Measurements from ENCODE around the gene RNU1-4. TPM values are rescaled to one million over a fixed set of nuclear protein-coding genes. Genes with fewer than 3 reads are reported as not detected.
"Not testable (repeated sequence)": the region's sequence is repeated elsewhere in the genome, so short reads cannot be mapped to it uniquely, and the experiment has no call there.

The RNU1-4 gene
- total and polyA plus RNA-seq, 4 experiments from 2014 or later: 3,010 to 3,866 TPM; not detected in 2

GRCh38 chr1:16766689-16767256 is 26.5 kb downstream of the RNU1-4 start:
- H3K9me3 Mint-ChIP-seq; CTCF ChIA-PET (ENCODE audit: partially characterized antibody); H3K27me3 ChIP-seq (ENCODE audit: insufficient read depth, low read length); H3K9me3 ChIP-seq (ENCODE audit: control insufficient read depth in 1 of 2, low read length in 2 of 2); H3K4me1 ChIP-seq (ENCODE audit: insufficient read depth, low read length); DNase-seq; intact Hi-C loops (cut with micrococcal nuclease); H3K4me3 ChIP-seq (ENCODE audit: low read length in 2 of 2); H3K27ac ChIP-seq (ENCODE audit: low read depth, low read length); POLR2A ChIA-PET (ENCODE audit: partially characterized antibody); H3K36me3 ChIP-seq (ENCODE audit: insufficient read depth, low read length); H3K4me1 Mint-ChIP-seq; H3K27ac Mint-ChIP-seq; H3K36me3 Mint-ChIP-seq; H3K4me3 Mint-ChIP-seq: not testable (repeated sequence)
- H3K27me3 Mint-ChIP-seq: peaks cover 9 to 20% of the 10 kb centered on the region in 2 donors

DNA sequence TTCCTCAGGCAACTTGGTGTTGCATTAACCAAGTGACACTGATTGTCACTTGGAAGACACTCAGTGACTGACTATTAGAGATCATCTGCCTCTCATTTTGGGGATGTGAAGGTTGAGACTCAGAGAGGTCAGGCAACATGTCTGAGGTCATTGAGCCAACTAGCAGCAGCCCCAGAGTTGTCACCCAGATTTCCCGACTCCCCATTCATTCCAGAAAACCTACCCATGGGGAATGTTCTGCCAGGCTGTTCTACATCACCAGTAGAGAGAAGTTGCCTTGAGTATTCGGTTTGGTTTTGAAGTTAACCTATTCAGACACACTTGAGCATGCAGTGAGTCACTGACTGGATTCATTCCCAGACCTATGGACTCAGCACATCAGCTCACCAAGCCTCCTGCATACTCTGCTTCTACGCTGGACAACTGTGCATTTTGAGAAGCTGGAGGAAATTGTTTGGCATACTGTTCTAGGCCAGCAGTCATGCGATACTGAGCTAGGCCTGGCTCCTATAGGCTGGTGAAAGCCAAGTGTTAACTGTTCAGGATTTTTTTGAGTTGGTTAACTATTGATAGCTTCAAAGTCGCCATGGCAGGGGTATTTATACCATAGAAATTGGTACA is 29.9 kb downstream of the RNU1-4 start:
- H3K27me3 Mint-ChIP-seq: peaks cover 15 to 16% of the 10 kb centered on the region in 2 donors
- H3K27me3 ChIP-seq (ENCODE audit: insufficient read depth, low read length); H3K36me3 ChIP-seq (ENCODE audit: insufficient read depth, low read length); H3K9me3 Mint-ChIP-seq; H3K4me3 Mint-ChIP-seq; H3K4me3 ChIP-seq (ENCODE audit: low read length in 2 of 2); H3K9me3 ChIP-seq (ENCODE audit: control insufficient read depth in 1 of 2, low read length in 2 of 2); intact Hi-C loops (cut with micrococcal nuclease); H3K27ac Mint-ChIP-seq; H3K4me1 ChIP-seq (ENCODE audit: insufficient read depth, low read length); POLR2A ChIA-PET (ENCODE audit: partially characterized antibody); H3K27ac ChIP-seq (ENCODE audit: low read depth, low read length); H3K4me1 Mint-ChIP-seq; CTCF ChIA-PET (ENCODE audit: partially characterized antibody); DNase-seq; H3K36me3 Mint-ChIP-seq: not testable (repeated sequence)

DNA sequence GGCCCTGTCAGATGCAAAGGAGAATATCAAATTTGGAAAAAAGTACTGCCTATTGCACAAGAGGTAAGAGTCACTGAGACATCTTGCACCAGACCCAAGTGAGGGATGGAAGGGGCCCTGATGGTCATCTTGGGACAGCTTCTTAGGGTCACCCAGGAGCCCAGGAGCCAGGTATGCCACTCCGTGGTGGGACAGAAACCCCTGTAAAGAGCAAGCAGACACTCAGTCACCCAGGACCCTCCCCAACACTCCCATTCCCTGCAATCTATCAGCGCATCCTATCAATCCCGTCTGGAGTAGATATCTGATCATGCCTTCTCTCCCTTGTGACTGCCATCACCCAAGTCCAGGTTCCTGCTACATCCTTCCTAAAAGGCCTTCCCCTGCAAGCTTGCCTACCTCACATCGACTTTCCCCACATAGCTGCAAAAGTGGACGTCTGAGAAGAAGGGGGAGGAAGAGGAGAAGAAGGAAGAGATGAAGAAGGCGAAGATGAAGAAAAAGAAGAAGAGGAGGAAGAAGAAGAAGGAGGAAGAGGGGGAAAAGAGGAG is 30.7 kb downstream of the RNU1-4 start:
- CTCF ChIA-PET (ENCODE audit: partially characterized antibody); H3K4me3 Mint-ChIP-seq; H3K27ac ChIP-seq (ENCODE audit: low read depth, low read length); H3K27me3 ChIP-seq (ENCODE audit: insufficient read depth, low read length); H3K4me3 ChIP-seq (ENCODE audit: low read length in 2 of 2); H3K9me3 ChIP-seq (ENCODE audit: control insufficient read depth in 1 of 2, low read length in 2 of 2); intact Hi-C loops (cut with micrococcal nuclease); H3K4me1 Mint-ChIP-seq; POLR2A ChIA-PET (ENCODE audit: partially characterized antibody); H3K4me1 ChIP-seq (ENCODE audit: insufficient read depth, low read length); H3K27ac Mint-ChIP-seq; H3K36me3 Mint-ChIP-seq; H3K9me3 Mint-ChIP-seq; H3K36me3 ChIP-seq (ENCODE audit: insufficient read depth, low read length): not testable (repeated sequence)
- peak in 1 of 5 donors; percentile 25 for DNase-seq
- peaks cover 13 to 14% of the 10 kb centered on the region in 2 donors for H3K27me3 Mint-ChIP-seq

DNA sequence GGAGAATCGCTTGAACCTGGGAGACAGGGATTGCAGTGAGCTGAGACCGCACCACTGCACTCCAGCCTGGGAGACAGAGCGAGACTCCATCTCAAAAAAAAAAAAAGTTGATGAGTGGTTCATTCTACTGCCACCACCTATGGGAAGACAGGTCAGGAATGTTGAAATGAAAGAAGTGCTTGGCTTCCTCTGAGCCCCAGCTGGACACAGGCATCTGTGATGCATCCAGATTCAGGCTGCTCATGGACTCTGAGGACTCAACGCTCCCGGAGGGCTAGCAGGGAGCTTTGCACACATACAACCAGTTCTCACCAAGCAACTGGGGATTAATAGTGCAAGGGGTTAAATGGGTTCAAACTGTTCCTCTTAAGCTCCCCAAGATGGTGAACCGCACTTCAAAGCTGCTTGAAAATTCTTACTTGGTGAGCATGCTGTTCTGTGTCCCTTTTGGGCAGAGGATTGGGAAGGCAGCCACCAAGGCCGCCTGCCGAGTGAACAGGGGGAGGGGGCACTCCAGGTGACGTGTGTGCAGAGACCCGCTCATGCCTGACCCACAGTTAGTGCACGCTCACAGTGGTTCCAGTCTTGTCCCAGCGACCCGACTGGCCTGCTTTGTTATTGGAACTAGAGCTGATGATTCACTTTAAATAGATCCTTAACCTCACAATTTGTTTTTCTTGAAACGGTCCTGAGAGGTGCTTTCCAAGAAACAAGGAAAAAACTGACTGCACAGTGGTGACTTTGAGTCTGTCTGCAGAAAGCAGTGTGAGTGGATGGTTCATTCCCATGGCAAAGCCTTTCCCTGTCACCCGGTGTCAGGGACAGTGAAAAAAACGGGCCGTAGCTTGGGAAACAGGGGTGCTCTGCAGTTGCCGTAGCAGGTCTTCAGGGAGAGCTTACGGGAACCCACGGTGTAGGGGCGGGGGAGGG is 32.2 kb downstream of the RNU1-4 start:
- H3K27ac Mint-ChIP-seq; H3K4me3 ChIP-seq (ENCODE audit: low read length in 2 of 2); H3K4me1 ChIP-seq (ENCODE audit: insufficient read depth, low read length); H3K36me3 Mint-ChIP-seq; H3K4me1 Mint-ChIP-seq; H3K27ac ChIP-seq (ENCODE audit: low read depth, low read length); H3K4me3 Mint-ChIP-seq; POLR2A ChIA-PET (ENCODE audit: partially characterized antibody); H3K9me3 ChIP-seq (ENCODE audit: control insufficient read depth in 1 of 2, low read length in 2 of 2); intact Hi-C loops (cut with micrococcal nuclease); H3K9me3 Mint-ChIP-seq; H3K36me3 ChIP-seq (ENCODE audit: insufficient read depth, low read length); H3K27me3 ChIP-seq (ENCODE audit: insufficient read depth, low read length); CTCF ChIA-PET (ENCODE audit: partially characterized antibody): not testable (repeated sequence)
- peaks cover 11 to 13% of the 10 kb centered on the region in 2 donors for H3K27me3 Mint-ChIP-seq
- peak in 1 of 5 donors; percentile 26 for DNase-seq

GRCh38 chr1:16773205-16773596 is 32.9 kb downstream of the RNU1-4 start:
- H3K27ac Mint-ChIP-seq; H3K9me3 Mint-ChIP-seq; H3K27me3 ChIP-seq (ENCODE audit: insufficient read depth, low read length); H3K4me1 Mint-ChIP-seq; H3K36me3 Mint-ChIP-seq; H3K36me3 ChIP-seq (ENCODE audit: insufficient read depth, low read length); H3K4me1 ChIP-seq (ENCODE audit: insufficient read depth, low read length); H3K9me3 ChIP-seq (ENCODE audit: control insufficient read depth in 1 of 2, low read length in 2 of 2); intact Hi-C loops (cut with micrococcal nuclease); CTCF ChIA-PET (ENCODE audit: partially characterized antibody); POLR2A ChIA-PET (ENCODE audit: partially characterized antibody); H3K4me3 Mint-ChIP-seq; H3K27ac ChIP-seq (ENCODE audit: low read depth, low read length); H3K4me3 ChIP-seq (ENCODE audit: low read length in 2 of 2); DNase-seq: not testable (repeated sequence)
- peaks cover 16 to 18% of the 10 kb centered on the region in 2 donors for H3K27me3 Mint-ChIP-seq

GRCh38 chr1:16773723-16774122 is 33.4 kb downstream of the RNU1-4 start:
- CTCF ChIA-PET (ENCODE audit: partially characterized antibody); H3K27ac ChIP-seq (ENCODE audit: low read depth, low read length); H3K36me3 Mint-ChIP-seq; H3K4me1 Mint-ChIP-seq; H3K9me3 ChIP-seq (ENCODE audit: control insufficient read depth in 1 of 2, low read length in 2 of 2); H3K4me3 Mint-ChIP-seq; DNase-seq; H3K27ac Mint-ChIP-seq; intact Hi-C loops (cut with micrococcal nuclease); H3K4me1 ChIP-seq (ENCODE audit: insufficient read depth, low read length); H3K9me3 Mint-ChIP-seq; H3K4me3 ChIP-seq (ENCODE audit: low read length in 2 of 2); POLR2A ChIA-PET (ENCODE audit: partially characterized antibody); H3K27me3 ChIP-seq (ENCODE audit: insufficient read depth, low read length); H3K36me3 ChIP-seq (ENCODE audit: insufficient read depth, low read length): not testable (repeated sequence)
- H3K27me3 Mint-ChIP-seq: peaks cover 16 to 18% of the 10 kb centered on the region in 2 donors

GRCh38 chr1:16774773-16775172 is 34.5 kb downstream of the RNU1-4 start:
- H3K36me3 Mint-ChIP-seq; H3K36me3 ChIP-seq (ENCODE audit: insufficient read depth, low read length); H3K27me3 ChIP-seq (ENCODE audit: insufficient read depth, low read length); H3K9me3 ChIP-seq (ENCODE audit: control insufficient read depth in 1 of 2, low read length in 2 of 2); H3K4me1 Mint-ChIP-seq; H3K4me3 Mint-ChIP-seq; intact Hi-C loops (cut with micrococcal nuclease); POLR2A ChIA-PET (ENCODE audit: partially characterized antibody); H3K27ac ChIP-seq (ENCODE audit: low read depth, low read length); H3K9me3 Mint-ChIP-seq; DNase-seq; H3K4me1 ChIP-seq (ENCODE audit: insufficient read depth, low read length); CTCF ChIA-PET (ENCODE audit: partially characterized antibody); H3K27ac Mint-ChIP-seq; H3K4me3 ChIP-seq (ENCODE audit: low read length in 2 of 2): not testable (repeated sequence)
- H3K27me3 Mint-ChIP-seq: peaks cover 16 to 21% of the 10 kb centered on the region in 2 donors
